SK-N-SH (cell line): ENCODE data around the gene DMKN. TPM values are rescaled to one million over a fixed set of nuclear protein-coding genes. Genes with fewer than 3 reads are reported as not detected.

Source experiments
- CTCF ChIA-PET: fragments of 300-600, 350-600 bp; formaldehyde crosslinking; extraction: SDS; loops from one replicate; lab custom pipeline; 2021; lab: Yijun Ruan, JAX
- POLR2A ChIA-PET: fragments of 350-600 bp; sonication (Branson Sonifier 250); formaldehyde crosslinking; extraction: SDS; loops from one replicate; lab custom pipeline; 2020; ENCODE audit warnings: antibody characterized with exemption, inconsistent platforms; lab: Yijun Ruan, JAX
- DNase-seq: peaks from one replicate; pipeline ENCODE4 v3.0.0; 2012
- H2AFZ ChIP-seq: fragments of 200-600 bp; sonication (generic); 2 replicates; pipeline ENCODE4 v1.8.1; 2016; ENCODE audit warnings: antibody characterized with exemption, mild to moderate bottlenecking, low read depth
- H3F3A ChIP-seq: fragments of 200-600 bp; sonication (generic); replicated peaks from 2 replicates; pipeline ENCODE3; 2016; ENCODE audit warnings: antibody characterized with exemption, mild to moderate bottlenecking; ENCODE audit not compliant: insufficient read depth
- H3K27ac ChIP-seq, 2 experiments: fragments of 200-500 bp in 1 of 2; fragments of 200-600 bp in 1 of 2; sonication (Bioruptor generic) in 1 of 2; sonication (generic), shearing (Covaris generic) in 1 of 2; 2 replicates each; pipeline versions ENCODE4 v1.5.1 to v1.6.1; 2014 to 2016; ENCODE audit warnings: low read depth in 2 of 2, inconsistent platforms in 1 of 2, low read length in 1 of 2, mild to moderate bottlenecking in 1 of 2, mixed read lengths in 1 of 2
- H3K27me3 ChIP-seq: fragments of 200-600 bp; sonication (generic), shearing (Covaris generic); 2 replicates; pipeline ENCODE4 v1.6.1; 2016; ENCODE audit warnings: mixed run types; ENCODE audit not compliant: insufficient read depth
- H3K36me3 ChIP-seq, 2 experiments: fragments of 200-500 bp in 1 of 2; fragments of 200-600 bp in 1 of 2; sonication (Bioruptor generic) in 1 of 2; sonication (generic) in 1 of 2; replicated peaks in 1 of 2; 2 replicates each; pipeline versions ENCODE3 to v1.5.1; 2014 to 2016; ENCODE audit warnings: low read length in 1 of 2, mild to moderate bottlenecking in 1 of 2; ENCODE audit not compliant: insufficient read depth in 2 of 2, control insufficient read depth in 1 of 2
- H3K4me1 ChIP-seq, 2 experiments: fragments of 200-500 bp in 1 of 2; fragments of 200-600 bp in 1 of 2; sonication (Bioruptor generic) in 1 of 2; sonication (generic), shearing (Covaris generic) in 1 of 2; 2 replicates each; pipeline versions ENCODE4 v1.5.1 to v1.6.1; 2014 to 2016; ENCODE audit warnings: low read depth in 1 of 2, low read length in 1 of 2, mixed run types in 1 of 2; ENCODE audit not compliant: insufficient read depth in 2 of 2, control insufficient read depth in 1 of 2
- H3K4me2 ChIP-seq: fragments of 200-600 bp; sonication (generic), shearing (Covaris generic); 2 replicates; pipeline ENCODE4 v1.6.1; 2017; ENCODE audit warnings: mixed run types
- H3K4me3 ChIP-seq, 2 experiments: fragments of 200-500 bp in 1 of 2; fragments of 200-600 bp in 1 of 2; sonication (Bioruptor generic) in 1 of 2; sonication (generic), shearing (Covaris generic) in 1 of 2; 2 replicates each; pipeline versions ENCODE4 v1.5.1 to v1.8.1; 2014 to 2016; ENCODE audit warnings: low read depth in 2 of 2, inconsistent platforms in 1 of 2, low read length in 1 of 2, mild to moderate bottlenecking in 1 of 2, mixed read lengths in 1 of 2, moderate library complexity in 1 of 2
- H3K79me2 ChIP-seq: fragments of 200-600 bp; sonication (generic); 2 replicates; pipeline ENCODE4 v1.8.1; 2017; ENCODE audit warnings: mild to moderate bottlenecking; ENCODE audit not compliant: insufficient read depth
- H3K9ac ChIP-seq: fragments of 200-600 bp; sonication (generic); 2 replicates; pipeline ENCODE4 v1.6.1; 2017; ENCODE audit warnings: mixed run types
- H3K9me2 ChIP-seq: fragments of 200-600 bp; sonication (generic); 2 replicates; pipeline ENCODE4 v1.6.1; 2017; ENCODE audit warnings: mixed run types
- H3K9me3 ChIP-seq: fragments of 200-600 bp; sonication (generic); 2 replicates; pipeline ENCODE4 v1.6.1; 2017; ENCODE audit warnings: mixed run types, mild to moderate bottlenecking, moderate library complexity
- H4K20me1 ChIP-seq: fragments of 200-600 bp; sonication (generic); 2 replicates; pipeline ENCODE4 v1.6.1; 2017; ENCODE audit warnings: mild to moderate bottlenecking, mixed run types; ENCODE audit not compliant: insufficient read depth
- ELF1 ChIP-seq: IDR thresholded peaks from 2 replicates; pipeline ENCODE4 v1.4.0; 2012
- EP300 ChIP-seq, 2 experiments: IDR thresholded peaks; 2 replicates each; pipeline versions ENCODE4 v1.4.0 to v1.6.1; 2012; ENCODE audit warnings: borderline replicate concordance in 1 of 2, low read depth in 1 of 2, low read length in 1 of 2
- GABPA ChIP-seq: IDR thresholded peaks from 2 replicates; pipeline ENCODE4 v1.4.0; 2012; ENCODE audit warnings: low read depth, mild to moderate bottlenecking
- GATA2 ChIP-seq: sonication (generic); formaldehyde crosslinking; IDR thresholded peaks from 2 replicates; pipeline ENCODE4 v1.5.0; 2020; ENCODE audit warnings: mild to moderate bottlenecking, missing genetic modification reagents
- NRF1 ChIP-seq: IDR thresholded peaks from 2 replicates; pipeline ENCODE4 v1.6.1; 2012; ENCODE audit warnings: low read depth, mild to moderate bottlenecking, low read length
- RAD21 ChIP-seq: IDR thresholded peaks from 2 replicates; pipeline ENCODE4 v1.6.1; 2012; ENCODE audit warnings: mild to moderate bottlenecking, low read length
- RCOR1 ChIP-seq: fragments of 150-350 bp; IDR thresholded peaks from 2 replicates; pipeline ENCODE4 v1.6.1; 2017; ENCODE audit warnings: antibody characterized with exemption, low read length
- RFX5 ChIP-seq: IDR thresholded peaks from 2 replicates; pipeline ENCODE4 v1.6.1; 2012; ENCODE audit warnings: mild to moderate bottlenecking, improper control_type of control experiment, low read length
- SIN3A ChIP-seq: IDR thresholded peaks from 2 replicates; pipeline ENCODE4 v1.6.1; 2012; ENCODE audit warnings: low read depth, mild to moderate bottlenecking, low read length, moderate library complexity, borderline replicate concordance
- TAF1 ChIP-seq: IDR thresholded peaks from 2 replicates; pipeline ENCODE4 v1.6.1; 2012; ENCODE audit warnings: low read depth, mild to moderate bottlenecking, low read length, moderate library complexity, borderline replicate concordance
- TCF12 ChIP-seq: IDR thresholded peaks from 2 replicates; pipeline ENCODE4 v1.4.0; 2012
- TEAD4 ChIP-seq: IDR thresholded peaks from 2 replicates; pipeline ENCODE4 v1.4.0; 2012; ENCODE audit warnings: mild to moderate bottlenecking, borderline replicate concordance; ENCODE audit not compliant: insufficient read depth
- YY1 ChIP-seq: IDR thresholded peaks from 2 replicates; pipeline ENCODE4 v1.4.0; 2012; ENCODE audit warnings: low read depth, mild to moderate bottlenecking
- WGBS: methylation state at CpG from one replicate; pipeline ENCODE4 v1.1.6; 2017; ENCODE audit warnings: low lambda C conversion rate; 5-methylcytosine and 5-hydroxymethylcytosine counted together
- polyA plus RNA-seq, 3 experiments: library from polyadenylated mRNA; depleted of rRNA; stranded (reverse); fragments of >200 nt; gene quantifications; 2 replicates each; pipeline ENCODE4 v1.2.3, GENCODE V29; 2012
- TF ChIP-seq, protein P1 (sequence below): IDR thresholded peaks from 2 replicates; pipeline ENCODE4 v1.4.0; 2012; ENCODE audit warnings: low read depth
- TF ChIP-seq, protein P2 (sequence below): IDR thresholded peaks from 2 replicates; pipeline ENCODE4 v1.4.0; 2012; ENCODE audit warnings: low read depth, borderline replicate concordance

The DMKN gene
- polyA plus RNA-seq, 1 of the 3 experiments (the other 2 are of a cell fraction), result not detected

- no peak for TF ChIP-seq NRF1
- TF ChIP-seq RAD21, result no peak
- TF ChIP-seq TAF1, result no peak
Measured at GRCh38 chr19:35455616-35456201, 57.7 kb downstream of the DMKN start (continued).

- Histone ChIP-seq H3K79me2 (no peaks in the 10 kb centered on the region), H2AFZ (no peak overlapping the region), H3K27me3 (peaks cover 44% of the 10 kb centered on the region), H3K27ac (no peak overlapping the region), H3K9me2 (no peaks in the 10 kb centered on the region), H3K4me2 (no peak overlapping the region), H3K36me3 (no peaks in the 10 kb centered on the region), H3F3A (no peaks in the 10 kb centered on the region), H3K4me3 (no peak overlapping the region), H3K9me3 (no peaks in the 10 kb centered on the region), H4K20me1 (no peaks in the 10 kb centered on the region), H3K4me1 (peaks cover 0 to 5% of the 10 kb centered on the region in 2 experiments; a peak in 1 of 4 replicates), H3K9ac (no peak overlapping the region)
- no peak for TF ChIP-seq TEAD4
- ChIA-PET POLR2A (no interaction called here), CTCF (interaction anchor here (1.0 kb wide), 1 partner anchor 102 kb away, joined by 4 read pairs; no protein-coding TSS in a partner anchor)
- DNase-seq, result no peak
- WGBS, result 30% methylated on average over 2 of the region's 2 CpGs
Measured at GRCh38 chr19:35454663-35455062, 58.8 kb downstream of the DMKN start.

DNA sequence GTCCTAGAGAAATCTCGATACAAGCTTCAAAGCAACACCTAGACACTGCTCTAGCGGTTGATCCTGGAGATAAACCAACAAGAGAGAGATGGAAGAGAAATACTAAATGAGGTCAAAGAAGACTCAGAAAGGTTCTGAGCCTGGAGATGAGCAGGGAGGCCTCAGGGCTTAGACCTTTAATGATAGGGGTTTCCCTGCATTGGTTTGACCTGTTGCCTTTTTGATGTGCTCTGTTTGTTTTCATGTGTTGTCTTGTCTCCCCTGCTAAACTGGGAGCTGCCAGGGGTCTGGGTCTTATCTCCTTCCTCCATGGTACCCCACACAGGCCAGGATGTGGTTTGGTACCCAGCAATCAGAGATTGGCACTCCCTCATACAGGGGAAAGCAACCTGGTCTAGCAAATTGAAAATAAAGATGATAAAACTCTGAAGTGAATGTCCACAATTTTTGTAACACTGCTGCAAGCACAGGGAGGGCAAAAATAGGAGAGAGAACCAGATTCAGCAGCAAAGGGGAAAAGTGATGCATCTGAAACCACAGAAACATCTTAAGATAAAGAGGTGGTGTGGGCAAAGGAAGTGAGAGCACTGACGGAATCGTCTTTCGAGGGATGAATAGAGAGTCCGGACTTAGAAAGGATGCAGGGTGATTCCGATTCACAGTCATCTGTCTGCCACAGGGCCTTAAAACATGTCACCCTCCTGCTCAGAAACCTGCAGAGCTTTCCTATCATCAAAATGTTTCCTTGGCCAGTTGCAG lies 61.9 kb downstream of the DMKN start:
- peaks cover 0 to 4% of the 10 kb centered on the region in 2 experiments; a peak in 1 of 4 replicates for H3K4me1 ChIP-seq
- no peak overlapping the region for H3K4me3 ChIP-seq
- no peaks in the 10 kb centered on the region for H3K36me3 ChIP-seq
- H4K20me1 ChIP-seq, result no peaks in the 10 kb centered on the region
- no peak overlapping the region for H3K27ac ChIP-seq
- no peak overlapping the region for H3K4me2 ChIP-seq
- CTCF ChIA-PET, result interaction anchor here (0.8 to 1.3 kb wide), 2 partner anchors 12 to 17 kb away, joined by 3 read pairs; no protein-coding TSS in a partner anchor
- WGBS, result 31% methylated on average over 7 of the region's 7 CpGs
- no peak overlapping the region for H3K9ac ChIP-seq
- POLR2A ChIA-PET, result no interaction called here
- H3K9me2 ChIP-seq, result no peaks in the 10 kb centered on the region
- no peaks in the 10 kb centered on the region for H3K9me3 ChIP-seq
- TF ChIP-seq GABPA, result no peak
- TF ChIP-seq, protein P1, sequence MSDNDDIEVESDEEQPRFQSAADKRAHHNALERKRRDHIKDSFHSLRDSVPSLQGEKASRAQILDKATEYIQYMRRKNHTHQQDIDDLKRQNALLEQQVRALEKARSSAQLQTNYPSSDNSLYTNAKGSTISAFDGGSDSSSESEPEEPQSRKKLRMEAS, result no peak
- no peak for TF ChIP-seq TCF12
- TF ChIP-seq RCOR1, result no peak
- no peak for TF ChIP-seq EP300 (IDR thresholded peaks at IDR 0.05; ENCODE audit: borderline replicate concordance in 1 of 2, low read depth in 1 of 2, low read length in 1 of 2)
- TF ChIP-seq, protein P2, sequence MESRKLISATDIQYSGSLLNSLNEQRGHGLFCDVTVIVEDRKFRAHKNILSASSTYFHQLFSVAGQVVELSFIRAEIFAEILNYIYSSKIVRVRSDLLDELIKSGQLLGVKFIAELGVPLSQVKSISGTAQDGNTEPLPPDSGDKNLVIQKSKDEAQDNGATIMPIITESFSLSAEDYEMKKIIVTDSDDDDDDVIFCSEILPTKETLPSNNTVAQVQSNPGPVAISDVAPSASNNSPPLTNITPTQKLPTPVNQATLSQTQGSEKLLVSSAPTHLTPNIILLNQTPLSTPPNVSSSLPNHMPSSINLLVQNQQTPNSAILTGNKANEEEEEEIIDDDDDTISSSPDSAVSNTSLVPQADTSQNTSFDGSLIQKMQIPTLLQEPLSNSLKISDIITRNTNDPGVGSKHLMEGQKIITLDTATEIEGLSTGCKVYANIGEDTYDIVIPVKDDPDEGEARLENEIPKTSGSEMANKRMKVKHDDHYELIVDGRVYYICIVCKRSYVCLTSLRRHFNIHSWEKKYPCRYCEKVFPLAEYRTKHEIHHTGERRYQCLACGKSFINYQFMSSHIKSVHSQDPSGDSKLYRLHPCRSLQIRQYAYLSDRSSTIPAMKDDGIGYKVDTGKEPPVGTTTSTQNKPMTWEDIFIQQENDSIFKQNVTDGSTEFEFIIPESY, result no peak
- no peak for TF ChIP-seq RFX5
- TF ChIP-seq TAF1, result no peak
- TF ChIP-seq ELF1, result no peak
- no peak for TF ChIP-seq SIN3A
- TF ChIP-seq YY1, result no peak
- no peak for TF ChIP-seq GATA2
- TF ChIP-seq TEAD4, result no peak
- H3F3A ChIP-seq, result no peaks in the 10 kb centered on the region
- no peak overlapping the region for H2AFZ ChIP-seq
- no peak for DNase-seq
- H3K27me3 ChIP-seq, result peaks cover 65% of the 10 kb centered on the region
- no peaks in the 10 kb centered on the region for H3K79me2 ChIP-seq
